Testis (tissue), 3 donors: ENCODE data around the gene TTC23. TPM values are rescaled to one million over a fixed set of nuclear protein-coding genes. Genes with fewer than 3 reads are reported as not detected.

Source experiments
- DNase-seq: peaks from one replicate; pipeline ENCODE4 v3.0.0-alpha.2; 2019
- H3K27ac ChIP-seq, 2 donors: fragments of 200-600 bp; sonication (generic); one replicate each; pipeline ENCODE4 v1.5.1; 2019
- H3K27me3 ChIP-seq: fragments of 200-600 bp; sonication (generic); one replicate; pipeline ENCODE4 v1.5.1; 2019
- H3K36me3 ChIP-seq: fragments of 200-600 bp; sonication (generic); one replicate; pipeline ENCODE4 v1.5.1; 2017; ENCODE audit warnings: low read depth; ENCODE audit errors: missing control alignments
- H3K4me1 ChIP-seq: fragments of 200-600 bp; sonication (generic); one replicate; pipeline ENCODE4 v1.5.1; 2019
- H3K4me3 ChIP-seq, 2 donors: fragments of 200-600 bp; sonication (generic); one replicate each; pipeline ENCODE4 v1.5.1; 2017 to 2019
- H3K9me3 ChIP-seq: fragments of 200-600 bp; sonication (generic); one replicate; pipeline ENCODE4 v1.5.1; 2017
- CTCF ChIP-seq, 3 experiments: fragments of 450-650 bp in 2 of 3; fragments of 200-600 bp in 1 of 3; sonication (generic) in 1 of 3; IDR thresholded peaks; one replicate each; pipeline ENCODE4 v1.5.1; 2016 to 2019; ENCODE audit warnings: antibody characterized with exemption in 3 of 3, mild to moderate bottlenecking in 2 of 3, moderate library complexity in 1 of 3
- POLR2A ChIP-seq: fragments of 450-650 bp; IDR thresholded peaks from one replicate; pipeline ENCODE4 v1.6.1; 2017; ENCODE audit warnings: antibody characterized with exemption, mild to moderate bottlenecking, moderate library complexity
- WGBS, 2 donors: methylation state at CpG; one replicate each; pipeline ENCODE4 v1.1.5; 2018; 5-methylcytosine and 5-hydroxymethylcytosine counted together
- intact Hi-C: fragments of 100-400 bp; cut with DNase I; formaldehyde crosslinking; loops from one replicate; pipeline ENCODE4 v1.15.1; 2023; ENCODE audit warnings: low total_unique reads
- polyA plus RNA-seq: library from polyadenylated mRNA; stranded (reverse); fragments of 350-450 nt; fragmentation: Illumina TruSeq; extraction: RNeasy Lipid Tissue Mini Kit (QIAGEN cat#74804); gene quantifications from one replicate; pipeline ENCODE4 v1.2.3, GENCODE V29; 2014; ENCODE audit warnings: low read depth, low replicate concordance; ENCODE audit not compliant: insufficient read depth
- total RNA-seq, 2 donors: library from RNA; depleted of rRNA; stranded (reverse); fragments of >200 nt; gene quantifications; one replicate each; pipeline ENCODE4 v1.2.3, GENCODE V29; 2016

Gene TTC23
- total and polyA plus RNA-seq, 3 donors from 2014 or later = 26.6 to 40.5 (median 37.2) TPM

- intact Hi-C loops = no loop called here
- no peaks in the 10 kb centered on the region for H3K4me1 ChIP-seq
- no peak for DNase-seq
- H3K36me3 ChIP-seq = no peaks in the 10 kb centered on the region
- 97 to 98% methylated on average over 2 of the region's 2 CpGs for WGBS, 2 donors
- no peak overlapping the region for H3K4me3 ChIP-seq
- no peaks in the 10 kb centered on the region for H3K27me3 ChIP-seq
- H3K9me3 ChIP-seq = no peaks in the 10 kb centered on the region
- H3K27ac ChIP-seq = no peak overlapping the region
- no peak for TF ChIP-seq CTCF (IDR thresholded peaks at IDR 0.05)
- TF ChIP-seq POLR2A = no peak
Observed at GRCh38 chr15:99232740-99233139, 16.6 kb downstream of the TTC23 start.

GRCh38 chr15:99230867-99231266 is 18.5 kb downstream of the TTC23 start:
- no peak overlapping the region for H3K4me3 ChIP-seq
- no peaks in the 10 kb centered on the region for H3K9me3 ChIP-seq
- intact Hi-C loops = no loop called here
- H3K4me1 ChIP-seq = no peaks in the 10 kb centered on the region
- TF ChIP-seq CTCF (IDR thresholded peaks at IDR 0.05) (no peak), POLR2A (no peak)
- no peak overlapping the region for H3K27ac ChIP-seq
- 85 to 91% methylated on average over 4 of the region's 4 CpGs for WGBS, 2 donors
- DNase-seq = no peak
- no peaks in the 10 kb centered on the region for H3K27me3 ChIP-seq
- no peaks in the 10 kb centered on the region for H3K36me3 ChIP-seq

- intact Hi-C loops = no loop called here
- TF ChIP-seq POLR2A = no peak
- no peak for TF ChIP-seq CTCF (IDR thresholded peaks at IDR 0.05)
- Histone ChIP-seq H3K4me1 (no peaks in the 10 kb centered on the region), H3K27ac (no peak overlapping the region), H3K36me3 (no peaks in the 10 kb centered on the region), H3K27me3 (no peaks in the 10 kb centered on the region), H3K4me3 (no peak overlapping the region), H3K9me3 (no peaks in the 10 kb centered on the region)
- no peak for DNase-seq
- 89 to 96% methylated on average over 3 of the region's 3 CpGs for WGBS, 2 donors
Observed at GRCh38 chr15:99228120-99228770, 21.1 kb downstream of the TTC23 start.

- DNase-seq = no peak
- Histone ChIP-seq H3K4me1 (no peaks in the 10 kb centered on the region), H3K27me3 (no peaks in the 10 kb centered on the region), H3K36me3 (no peaks in the 10 kb centered on the region), H3K4me3 (no peak overlapping the region), H3K27ac (no peak overlapping the region), H3K9me3 (no peaks in the 10 kb centered on the region)
- TF ChIP-seq CTCF (IDR thresholded peaks at IDR 0.05) (no peak), POLR2A (no peak)
- WGBS, 2 donors = 49 to 56% methylated on average over 3 of the region's 3 CpGs
- intact Hi-C loops = no loop called here
Observed at GRCh38 chr15:99226802-99227201, 22.6 kb downstream of the TTC23 start.
